ENCODE data around the gene CIZ1.

Gene CIZ1

GRCh38 chr9:128118472-128118857, 72.9 kb downstream of the CIZ1 start:
- Histone ChIP-seq H3K36me3 (ENCODE audit: insufficient read depth, insufficient read length, low read length) (peaks cover 63% of the 10 kb centered on the region), H3K4me3 (ENCODE audit: insufficient read length, low read depth) (no peak overlapping the region)

GRCh38 chr9:128117613-128118471, 73.5 kb downstream of the CIZ1 start:
- Histone ChIP-seq H3K4me1 (ENCODE audit: insufficient read depth, insufficient read length) (peaks cover 12% of the 10 kb centered on the region), H3K27me3 (ENCODE audit: insufficient read depth, insufficient read length) (no peaks in the 10 kb centered on the region), H3K4me3 (ENCODE audit: insufficient read length, low read depth) (no peak overlapping the region), H3K36me3 (ENCODE audit: insufficient read depth, insufficient read length, low read length) (peaks cover 61% of the 10 kb centered on the region), H3K9me3 (ENCODE audit: insufficient read depth, low read length) (no peaks in the 10 kb centered on the region), H3K9ac (ENCODE audit: insufficient read length, low read depth) (peak overlapping the region; percentile 71)
- DNase-seq (ENCODE audit: low read depth, low spot score), result peak; percentile 92
- TF ChIP-seq ZNF274 (IDR thresholded peaks at IDR 0.05; ENCODE audit: low read depth, low read length), result no peak
- no peak for TF ChIP-seq YY1 (IDR thresholded peaks at IDR 0.05; ENCODE audit: insufficient read depth, insufficient read length)
- TF ChIP-seq SUZ12 (IDR thresholded peaks at IDR 0.05; ENCODE audit: extremely low read depth, insufficient read depth, insufficient read length), result no peak

More at GRCh38 chr9:128118472-128118857, 72.9 kb downstream of the CIZ1 start:
- peaks cover 12% of the 10 kb centered on the region for H3K4me1 ChIP-seq (ENCODE audit: insufficient read depth, insufficient read length)
- no peaks in the 10 kb centered on the region for H3K9me3 ChIP-seq (ENCODE audit: insufficient read depth, low read length)
- TF ChIP-seq SUZ12 (IDR thresholded peaks at IDR 0.05; ENCODE audit: extremely low read depth, insufficient read depth, insufficient read length) (no peak), ZNF274 (IDR thresholded peaks at IDR 0.05; ENCODE audit: low read depth, low read length) (no peak), YY1 (IDR thresholded peaks at IDR 0.05; ENCODE audit: insufficient read depth, insufficient read length) (no peak)
- no peaks in the 10 kb centered on the region for H3K27me3 ChIP-seq (ENCODE audit: insufficient read depth, insufficient read length)
- DNase-seq (ENCODE audit: low read depth, low spot score), result no peak
- no peak overlapping the region for H3K9ac ChIP-seq (ENCODE audit: insufficient read length, low read depth)

- H3K9ac ChIP-seq (ENCODE audit: insufficient read length, low read depth), result no peak overlapping the region
- H3K4me3 ChIP-seq (ENCODE audit: insufficient read length, low read depth), result no peak overlapping the region
- peaks cover 12% of the 10 kb centered on the region for H3K4me1 ChIP-seq (ENCODE audit: insufficient read depth, insufficient read length)
- peaks cover 48% of the 10 kb centered on the region for H3K36me3 ChIP-seq (ENCODE audit: insufficient read depth, insufficient read length, low read length)
- no peaks in the 10 kb centered on the region for H3K27me3 ChIP-seq (ENCODE audit: insufficient read depth, insufficient read length)
- TF ChIP-seq SUZ12 (IDR thresholded peaks at IDR 0.05; ENCODE audit: extremely low read depth, insufficient read depth, insufficient read length), result no peak
- no peak for TF ChIP-seq YY1 (IDR thresholded peaks at IDR 0.05; ENCODE audit: insufficient read depth, insufficient read length)
- TF ChIP-seq ZNF274 (IDR thresholded peaks at IDR 0.05; ENCODE audit: low read depth, low read length), result no peak
- H3K9me3 ChIP-seq (ENCODE audit: insufficient read depth, low read length), result no peaks in the 10 kb centered on the region
- no peak for DNase-seq (ENCODE audit: low read depth, low spot score)
Observed at GRCh38 chr9:128116104-128117083, 75.0 kb downstream of the CIZ1 start.
